ENCODE measurements around the gene IRF8.
"Not testable (repeated sequence)": the region's sequence is repeated elsewhere in the genome, so short reads cannot be mapped to it uniquely, and the experiment has no call there.

The IRF8 gene

GRCh38 chr16:85898521-85899442 is at the start of gene IRF8:
Gene IRF8 (plus strand): TSS chr16:85899162. CDS start chr16:85903016, 3,854 bp downstream.
- peak; percentile 76 for DNase-seq (ENCODE audit: low spot score)

GRCh38 chr16:85849388-85849787 is 49.6 kb upstream of the IRF8 start:
- no peak for DNase-seq (ENCODE audit: low spot score)

GRCh38 chr16:85850344-85850880 is 48.5 kb upstream of the IRF8 start:
- no peak for DNase-seq (ENCODE audit: low spot score)

- no peak for DNase-seq (ENCODE audit: low spot score)
Observed at GRCh38 chr16:85851034-85851785, 47.8 kb upstream of the IRF8 start.

GRCh38 chr16:85853547-85854545 is 45.1 kb upstream of the IRF8 start:
- DNase-seq (ENCODE audit: low spot score), result peak; percentile 55

GRCh38 chr16:85854935-85855334 is 44.0 kb upstream of the IRF8 start:
- no peak for DNase-seq (ENCODE audit: low spot score)

GRCh38 chr16:85856079-85856478 is 42.9 kb upstream of the IRF8 start:
- DNase-seq (ENCODE audit: low spot score), result no peak

- DNase-seq (ENCODE audit: low spot score), result no peak
Observed at GRCh38 chr16:85856585-85856984, 42.4 kb upstream of the IRF8 start.

- no peak for DNase-seq (ENCODE audit: low spot score)
Observed at GRCh38 chr16:85857406-85857805, 41.6 kb upstream of the IRF8 start.

GRCh38 chr16:85858571-85858970 is 40.4 kb upstream of the IRF8 start:
- DNase-seq (ENCODE audit: low spot score), result not testable (repeated sequence)

GRCh38 chr16:85858984-85859817 is 39.8 kb upstream of the IRF8 start:
- DNase-seq (ENCODE audit: low spot score), result no peak

- no peak for DNase-seq (ENCODE audit: low spot score)
Observed at GRCh38 chr16:85859818-85860125, 39.2 kb upstream of the IRF8 start.

- DNase-seq (ENCODE audit: low spot score), result no peak
Observed at GRCh38 chr16:85860413-85861094, 38.4 kb upstream of the IRF8 start.

- no peak for DNase-seq (ENCODE audit: low spot score)
Observed at GRCh38 chr16:85861095-85861825, 37.7 kb upstream of the IRF8 start.

- DNase-seq (ENCODE audit: low spot score), result no peak
Observed at GRCh38 chr16:85862476-85863383, 36.2 kb upstream of the IRF8 start.

GRCh38 chr16:85863384-85863774 is 35.6 kb upstream of the IRF8 start:
- no peak for DNase-seq (ENCODE audit: low spot score)

- no peak for DNase-seq (ENCODE audit: low spot score)
Observed at GRCh38 chr16:85864965-85865364, 34.0 kb upstream of the IRF8 start.

GRCh38 chr16:85867189-85867588 is 31.8 kb upstream of the IRF8 start:
- no peak for DNase-seq (ENCODE audit: low spot score)
